ENCODE results near the gene PNISR.

DNA sequence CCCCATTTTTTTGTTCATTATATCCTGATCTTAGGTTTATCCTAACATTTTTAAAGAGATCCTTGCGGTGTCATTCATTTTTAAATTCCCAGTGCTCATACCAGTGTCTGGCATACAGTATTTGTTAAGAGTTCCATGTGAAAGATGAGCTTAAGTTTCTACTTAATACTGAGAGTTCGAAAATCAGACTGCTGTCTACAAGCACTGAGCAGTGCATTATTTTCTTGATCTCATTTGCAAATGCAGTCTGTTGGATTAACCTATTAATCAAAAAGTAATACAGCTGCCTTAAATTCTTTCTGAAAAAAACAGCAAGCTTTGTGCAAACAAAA, 31.8 kb downstream of the PNISR start:
- TF ChIP-seq, protein P1, sequence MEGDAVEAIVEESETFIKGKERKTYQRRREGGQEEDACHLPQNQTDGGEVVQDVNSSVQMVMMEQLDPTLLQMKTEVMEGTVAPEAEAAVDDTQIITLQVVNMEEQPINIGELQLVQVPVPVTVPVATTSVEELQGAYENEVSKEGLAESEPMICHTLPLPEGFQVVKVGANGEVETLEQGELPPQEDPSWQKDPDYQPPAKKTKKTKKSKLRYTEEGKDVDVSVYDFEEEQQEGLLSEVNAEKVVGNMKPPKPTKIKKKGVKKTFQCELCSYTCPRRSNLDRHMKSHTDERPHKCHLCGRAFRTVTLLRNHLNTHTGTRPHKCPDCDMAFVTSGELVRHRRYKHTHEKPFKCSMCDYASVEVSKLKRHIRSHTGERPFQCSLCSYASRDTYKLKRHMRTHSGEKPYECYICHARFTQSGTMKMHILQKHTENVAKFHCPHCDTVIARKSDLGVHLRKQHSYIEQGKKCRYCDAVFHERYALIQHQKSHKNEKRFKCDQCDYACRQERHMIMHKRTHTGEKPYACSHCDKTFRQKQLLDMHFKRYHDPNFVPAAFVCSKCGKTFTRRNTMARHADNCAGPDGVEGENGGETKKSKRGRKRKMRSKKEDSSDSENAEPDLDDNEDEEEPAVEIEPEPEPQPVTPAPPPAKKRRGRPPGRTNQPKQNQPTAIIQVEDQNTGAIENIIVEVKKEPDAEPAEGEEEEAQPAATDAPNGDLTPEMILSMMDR (IDR thresholded peaks at IDR 0.05) = no peak
- no peak for TF ChIP-seq POLR2A (IDR thresholded peaks at IDR 0.05)

Data from Peyer's patch (tissue), 4 donors.